Stimulated activated CD4-positive, alpha-beta T cell treated with anti-CD3 and anti-CD28 coated beads, Interleukin-4, amount 100 ng/mL, for 48 hours (primary cell): ENCODE measurements around the gene HSD17B12.
"Not testable (repeated sequence)": the region's sequence is repeated elsewhere in the genome, so short reads cannot be mapped to it uniquely, and the experiment has no call there.

Source experiments
- DNase-seq, 2 donors: peaks; one replicate each; pipeline ENCODE4 v3.0.0-alpha.2; 2020; ENCODE audit warnings: low read depth in 2 of 2

The HSD17B12 gene

GRCh38 chr11:43738600-43739409 is 58.3 kb downstream of the HSD17B12 start:
- no peak for DNase-seq

GRCh38 chr11:43746670-43747069 is 66.1 kb downstream of the HSD17B12 start:
- DNase-seq = no peak

- DNase-seq = no peak
These were observed 66.7 kb downstream of the HSD17B12 start for GRCh38 chr11:43747130-43747802.

GRCh38 chr11:43748095-43748494 is 67.6 kb downstream of the HSD17B12 start:
- no peak for DNase-seq

DNA sequence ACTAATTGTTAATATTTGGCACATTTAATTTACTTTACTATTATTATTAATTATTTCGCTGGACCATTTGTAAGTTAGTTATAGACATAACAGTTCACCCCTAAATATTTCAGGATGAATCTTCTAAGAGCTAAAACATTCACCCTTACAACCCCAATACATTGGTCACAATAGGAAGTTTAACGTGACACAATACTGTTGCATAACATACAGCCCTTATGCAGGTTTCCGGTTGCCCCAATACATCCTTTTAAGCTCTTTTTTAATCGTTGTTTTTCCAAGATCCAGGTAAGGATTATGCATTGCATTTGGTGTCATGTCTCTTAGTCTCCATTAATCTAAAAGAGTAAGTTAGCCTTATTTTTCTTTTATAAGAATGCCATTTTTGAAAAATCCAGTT is 71.2 kb downstream of the HSD17B12 start:
- DNase-seq = no peak

- DNase-seq = no peak
These were observed 76.0 kb downstream of the HSD17B12 start for GRCh38 chr11:43756575-43756974.

GRCh38 chr11:43758927-43759326 is 78.4 kb downstream of the HSD17B12 start:
- DNase-seq = no peak

DNA sequence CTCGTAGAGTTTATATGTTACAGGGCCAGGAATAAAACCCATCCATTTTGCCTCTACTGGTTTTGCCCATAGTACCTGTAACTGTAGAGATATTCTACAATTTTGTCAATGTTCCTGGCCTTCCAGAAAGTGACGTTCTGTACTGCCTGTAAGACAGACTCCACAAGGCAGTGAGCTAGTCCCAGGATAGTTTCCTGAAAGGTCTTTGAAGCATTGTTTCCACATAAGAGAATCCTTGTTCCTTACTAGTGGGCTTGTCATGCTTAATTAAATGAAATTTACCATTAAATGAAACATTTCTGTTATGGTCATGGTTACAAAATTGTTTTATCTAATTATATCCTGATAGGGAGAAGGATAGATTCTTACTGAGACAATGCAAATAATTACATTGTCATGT is 80.4 kb downstream of the HSD17B12 start:
- no peak for DNase-seq

DNA sequence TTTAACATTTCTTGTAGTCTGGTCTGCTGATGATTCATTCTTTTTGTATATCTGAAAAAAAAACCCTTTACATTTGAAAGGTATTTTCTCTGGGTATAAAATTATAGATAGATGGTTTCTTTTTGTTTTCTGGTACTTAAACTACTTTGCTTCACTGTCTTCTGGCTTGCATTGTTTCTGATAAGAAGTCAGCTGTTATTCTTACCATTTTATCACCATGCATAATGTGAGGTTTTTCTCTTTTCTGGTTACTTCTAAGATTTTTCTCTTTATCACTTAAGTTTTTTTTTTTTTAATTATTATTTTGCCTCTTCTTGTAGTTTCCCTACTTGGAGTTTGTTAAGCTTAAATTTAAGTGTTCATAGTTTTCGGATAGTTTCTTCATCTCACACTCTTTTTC is 84.7 kb downstream of the HSD17B12 start:
- no peak for DNase-seq

- DNase-seq = not testable (repeated sequence)
These were observed 88.1 kb downstream of the HSD17B12 start for GRCh38 chr11:43768654-43769053.

- DNase-seq = no peak
These were observed 89.6 kb downstream of the HSD17B12 start for GRCh38 chr11:43770173-43770572.

- no peak for DNase-seq
These were observed 92.2 kb downstream of the HSD17B12 start for GRCh38 chr11:43772733-43773132.

- DNase-seq = no peak
These were observed 94.2 kb downstream of the HSD17B12 start for GRCh38 chr11:43774786-43775185.

DNA sequence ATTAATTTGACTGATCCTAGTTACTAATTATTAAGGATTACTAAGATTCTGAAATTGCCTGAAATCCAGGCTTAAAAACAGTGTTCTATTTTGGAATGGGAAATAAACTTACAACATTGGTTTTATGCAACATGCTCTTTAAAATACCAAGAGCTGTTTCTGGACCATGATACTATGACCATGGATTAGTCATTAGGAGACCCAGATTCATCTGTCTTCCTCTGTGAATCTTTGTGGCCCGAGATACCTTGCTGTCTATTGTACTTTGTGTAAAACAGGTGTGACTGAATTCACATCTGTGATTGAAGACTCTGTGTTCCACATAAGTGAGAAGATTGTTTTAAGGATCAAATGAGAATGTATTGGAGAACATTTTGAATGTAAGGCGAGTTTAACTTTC is 98.8 kb downstream of the HSD17B12 start:
- no peak for DNase-seq

DNA sequence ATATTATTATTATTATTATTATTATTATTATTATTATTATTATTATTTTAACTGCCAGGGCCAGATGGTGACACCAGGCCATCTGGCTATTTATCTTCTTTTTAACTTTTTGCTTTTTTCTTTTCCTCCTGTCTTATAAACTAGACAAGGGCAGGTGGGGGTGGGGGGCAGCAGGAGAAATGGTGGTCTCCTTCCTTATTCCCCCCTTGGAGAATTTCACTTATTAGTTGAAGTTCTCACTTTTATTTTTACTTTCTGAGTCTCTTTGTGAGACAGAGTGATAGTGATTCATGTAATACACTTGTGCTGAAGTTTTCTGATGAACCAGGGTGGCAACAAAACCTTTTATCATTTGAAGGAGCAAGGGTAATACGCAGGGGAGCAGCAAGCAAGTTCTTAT is 103.8 kb downstream of the HSD17B12 start:
- no peak for DNase-seq

DNA sequence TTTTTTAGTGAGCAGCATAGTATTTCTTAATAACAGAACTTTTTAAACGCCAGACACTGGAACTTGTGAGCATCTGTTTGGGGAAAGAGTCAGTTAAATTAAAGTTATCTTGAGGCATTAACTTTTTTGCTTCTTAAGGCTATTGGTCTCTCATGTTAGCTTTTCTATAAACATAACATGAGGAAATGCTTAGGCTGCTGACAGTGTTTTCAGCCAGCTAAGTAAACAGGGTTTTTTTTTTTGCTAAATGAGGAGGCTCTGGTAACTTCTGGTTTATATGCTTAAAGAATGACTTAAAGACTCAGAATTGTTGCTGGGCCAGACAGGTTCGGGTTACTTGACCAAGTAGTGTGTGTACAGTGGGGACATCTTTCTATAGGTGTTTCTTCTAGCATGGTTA is 104.3 kb downstream of the HSD17B12 start:
- DNase-seq = no peak

DNA sequence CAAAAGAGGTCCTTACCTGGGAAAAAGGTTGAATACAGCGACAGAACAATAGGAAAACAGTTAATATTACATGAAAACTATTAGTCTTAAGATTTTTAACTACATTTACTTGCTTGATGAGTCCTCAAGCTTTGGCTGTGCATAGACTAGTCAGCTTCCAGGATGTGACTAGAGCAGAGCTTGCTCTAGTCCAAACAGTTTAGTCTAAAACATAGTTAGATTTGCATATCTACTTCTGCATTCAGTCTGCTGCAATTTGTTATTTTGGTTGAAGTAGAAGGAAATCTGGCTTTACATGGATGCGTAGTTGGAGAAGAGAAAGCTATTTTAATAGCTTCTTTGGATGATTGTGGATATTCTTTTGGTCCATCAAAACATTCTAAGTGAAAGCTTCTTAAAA is 104.8 kb downstream of the HSD17B12 start:
- DNase-seq = no peak

- DNase-seq = no peak
These were observed 105.5 kb downstream of the HSD17B12 start for GRCh38 chr11:43786016-43786415.

GRCh38 chr11:43787824-43788223 is 107.3 kb downstream of the HSD17B12 start:
- DNase-seq = no peak

GRCh38 chr11:43788421-43788820 is 107.9 kb downstream of the HSD17B12 start:
- DNase-seq = no peak

- DNase-seq = no peak
These were observed 109.3 kb downstream of the HSD17B12 start for GRCh38 chr11:43789700-43790443.

- no peak for DNase-seq
These were observed 109.9 kb downstream of the HSD17B12 start for GRCh38 chr11:43790444-43790794.

DNA sequence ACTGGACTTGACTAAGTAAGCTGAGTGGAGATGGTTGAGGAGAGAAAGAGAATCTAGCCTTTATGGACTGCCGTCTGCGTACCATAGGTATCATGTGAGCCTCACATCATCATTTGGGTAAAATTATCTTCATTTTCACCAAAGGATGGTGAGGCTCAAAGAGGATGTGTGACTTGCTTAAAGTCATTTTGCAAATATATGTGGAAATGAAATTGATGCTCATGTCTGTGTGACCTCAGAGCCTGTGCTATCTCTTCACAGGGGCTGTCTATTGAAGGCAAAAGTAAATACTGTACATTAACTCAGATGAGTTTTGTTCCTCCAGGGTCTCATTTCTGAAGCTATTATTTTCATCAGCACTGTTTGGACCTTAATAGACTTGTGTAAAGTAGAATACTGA is 116.8 kb downstream of the HSD17B12 start:
- DNase-seq = no peak
